HEK293 (cell line): ENCODE results near the gene VIPR2.

Source experiments
- ATF2 ChIP-seq: fragments of 450-650 bp; formaldehyde crosslinking; IDR thresholded peaks from 2 replicates; pipeline ENCODE4 v1.5.1; 2016; ENCODE audit warnings: missing biosample characterization, missing genetic modification characterization, low read depth
- MEIS1 ChIP-seq: sonication (generic); formaldehyde crosslinking; IDR thresholded peaks from 2 replicates; pipeline ENCODE4 v1.8.1; 2022; ENCODE audit warnings: missing genetic modification reagents, mild to moderate bottlenecking, borderline replicate concordance
- OSR2 ChIP-seq: fragments of 450-650 bp; formaldehyde crosslinking; IDR thresholded peaks from 2 replicates; pipeline ENCODE4 v1.5.1; 2016; ENCODE audit warnings: missing biosample characterization, missing genetic modification characterization
- PRDM1 ChIP-seq: fragments of 450-650 bp; formaldehyde crosslinking; IDR thresholded peaks from 2 replicates; pipeline ENCODE4; 2016; ENCODE audit warnings: missing biosample characterization, missing genetic modification characterization
- WT1 ChIP-seq: fragments of 450-650 bp; formaldehyde crosslinking; IDR thresholded peaks from 2 replicates; pipeline ENCODE4 v1.5.1; 2016; ENCODE audit warnings: missing biosample characterization, missing genetic modification characterization
- ZBTB6 ChIP-seq: fragments of 450-650 bp; formaldehyde crosslinking; IDR thresholded peaks from 2 replicates; pipeline ENCODE4 v1.5.1; 2017; ENCODE audit warnings: missing biosample characterization, missing genetic modification characterization
- ZFP3 ChIP-seq: fragments of 450-650 bp; formaldehyde crosslinking; IDR thresholded peaks from 2 replicates; pipeline ENCODE4 v1.5.1; 2016; ENCODE audit warnings: low read depth, missing biosample characterization, missing genetic modification characterization
- ZNF121 ChIP-seq: fragments of 450-650 bp; formaldehyde crosslinking; IDR thresholded peaks from 2 replicates; pipeline ENCODE4 v1.5.1; 2016; ENCODE audit warnings: missing biosample characterization, missing genetic modification characterization
- ZNF157 ChIP-seq: fragments of 450-650 bp; formaldehyde crosslinking; IDR thresholded peaks from 2 replicates; pipeline ENCODE4 v1.5.1; 2016; ENCODE audit warnings: missing biosample characterization, missing genetic modification characterization
- ZNF175 ChIP-seq: fragments of 450-650 bp; formaldehyde crosslinking; IDR thresholded peaks from 2 replicates; pipeline ENCODE4 v1.5.1; 2016; ENCODE audit warnings: missing biosample characterization, missing genetic modification characterization
- ZNF221 ChIP-seq: fragments of 450-650 bp; formaldehyde crosslinking; IDR thresholded peaks from 2 replicates; pipeline ENCODE4 v1.5.1; 2017; ENCODE audit warnings: missing biosample characterization, missing genetic modification characterization, borderline replicate concordance
- ZNF292 ChIP-seq: fragments of 450-650 bp; formaldehyde crosslinking; IDR thresholded peaks from 2 replicates; pipeline ENCODE4 v1.5.1; 2016; ENCODE audit warnings: low read depth, missing biosample characterization, missing genetic modification characterization, borderline replicate concordance
- ZNF660 ChIP-seq: fragments of 450-650 bp; IDR thresholded peaks from 2 replicates; pipeline ENCODE4 v1.5.1; 2018; ENCODE audit warnings: missing biosample characterization, mild to moderate bottlenecking, missing genetic modification characterization
- TF ChIP-seq, protein P1 (sequence below): fragments of 450-650 bp; formaldehyde crosslinking; IDR thresholded peaks from 2 replicates; pipeline ENCODE4 v1.5.1; 2016; ENCODE audit warnings: missing biosample characterization, missing genetic modification characterization

DNA sequence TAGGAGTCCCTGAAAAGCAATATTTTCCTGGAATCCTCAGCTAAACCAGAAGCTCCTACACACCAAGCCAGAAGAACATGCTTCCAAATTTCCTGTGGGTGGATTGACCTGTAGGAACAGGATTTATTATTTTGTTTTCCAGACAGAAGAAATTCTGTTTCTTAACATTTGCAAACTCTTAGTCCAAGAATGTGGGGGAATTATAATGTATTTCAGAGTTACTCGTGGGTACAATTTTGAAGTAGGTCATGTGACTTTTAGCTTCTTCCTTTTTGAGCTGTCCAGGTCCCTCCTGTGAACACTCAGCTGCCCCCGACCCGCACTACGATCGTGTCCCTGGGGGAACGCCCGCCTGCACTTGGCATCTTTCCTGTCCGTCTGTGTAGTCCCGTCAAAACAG, 27.7 kb upstream of the VIPR2 start:
- TF ChIP-seq PRDM1 (tag by site-specific recombination) = no peak
- TF ChIP-seq ZNF660 (tag by site-specific recombination) = no peak
- no peak for TF ChIP-seq ZNF292 (tag by site-specific recombination)
- no peak for TF ChIP-seq WT1 (tag by site-specific recombination)
- TF ChIP-seq, protein P1, sequence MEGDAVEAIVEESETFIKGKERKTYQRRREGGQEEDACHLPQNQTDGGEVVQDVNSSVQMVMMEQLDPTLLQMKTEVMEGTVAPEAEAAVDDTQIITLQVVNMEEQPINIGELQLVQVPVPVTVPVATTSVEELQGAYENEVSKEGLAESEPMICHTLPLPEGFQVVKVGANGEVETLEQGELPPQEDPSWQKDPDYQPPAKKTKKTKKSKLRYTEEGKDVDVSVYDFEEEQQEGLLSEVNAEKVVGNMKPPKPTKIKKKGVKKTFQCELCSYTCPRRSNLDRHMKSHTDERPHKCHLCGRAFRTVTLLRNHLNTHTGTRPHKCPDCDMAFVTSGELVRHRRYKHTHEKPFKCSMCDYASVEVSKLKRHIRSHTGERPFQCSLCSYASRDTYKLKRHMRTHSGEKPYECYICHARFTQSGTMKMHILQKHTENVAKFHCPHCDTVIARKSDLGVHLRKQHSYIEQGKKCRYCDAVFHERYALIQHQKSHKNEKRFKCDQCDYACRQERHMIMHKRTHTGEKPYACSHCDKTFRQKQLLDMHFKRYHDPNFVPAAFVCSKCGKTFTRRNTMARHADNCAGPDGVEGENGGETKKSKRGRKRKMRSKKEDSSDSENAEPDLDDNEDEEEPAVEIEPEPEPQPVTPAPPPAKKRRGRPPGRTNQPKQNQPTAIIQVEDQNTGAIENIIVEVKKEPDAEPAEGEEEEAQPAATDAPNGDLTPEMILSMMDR (tag by site-specific recombination) = no peak
- TF ChIP-seq MEIS1 (CRISPR knock-in tag) = no peak
- no peak for TF ChIP-seq ZFP3
- no peak for TF ChIP-seq ZBTB6 (tag by site-specific recombination)
- TF ChIP-seq ZNF121 = no peak
- no peak for TF ChIP-seq ZNF175 (tag by site-specific recombination)
- TF ChIP-seq ATF2 (tag by site-specific recombination) = no peak
- TF ChIP-seq ZNF157 (tag by site-specific recombination) = no peak
- no peak for TF ChIP-seq ZNF221
- TF ChIP-seq OSR2 = no peak
